Hair follicle dermal papilla cell (primary cell): ENCODE results near the gene ZNF624. TPM values are rescaled to one million over a fixed set of nuclear protein-coding genes. Genes with fewer than 3 reads are reported as not detected.

Experiments
- small RNA-seq: library from RNA; depleted of rRNA; stranded (forward); fragments of <200 nt; gene quantifications from one replicate; pipeline ENCODE3, GENCODE V24; 2012
- total RNA-seq: library from RNA; depleted of rRNA; stranded (reverse); fragments of >200 nt; gene quantifications from 2 replicates; pipeline ENCODE4 v1.2.3, GENCODE V29; 2012

The ZNF624 gene
- 6.8 and 7.3 TPM in 2 replicates for total RNA-seq

DNA sequence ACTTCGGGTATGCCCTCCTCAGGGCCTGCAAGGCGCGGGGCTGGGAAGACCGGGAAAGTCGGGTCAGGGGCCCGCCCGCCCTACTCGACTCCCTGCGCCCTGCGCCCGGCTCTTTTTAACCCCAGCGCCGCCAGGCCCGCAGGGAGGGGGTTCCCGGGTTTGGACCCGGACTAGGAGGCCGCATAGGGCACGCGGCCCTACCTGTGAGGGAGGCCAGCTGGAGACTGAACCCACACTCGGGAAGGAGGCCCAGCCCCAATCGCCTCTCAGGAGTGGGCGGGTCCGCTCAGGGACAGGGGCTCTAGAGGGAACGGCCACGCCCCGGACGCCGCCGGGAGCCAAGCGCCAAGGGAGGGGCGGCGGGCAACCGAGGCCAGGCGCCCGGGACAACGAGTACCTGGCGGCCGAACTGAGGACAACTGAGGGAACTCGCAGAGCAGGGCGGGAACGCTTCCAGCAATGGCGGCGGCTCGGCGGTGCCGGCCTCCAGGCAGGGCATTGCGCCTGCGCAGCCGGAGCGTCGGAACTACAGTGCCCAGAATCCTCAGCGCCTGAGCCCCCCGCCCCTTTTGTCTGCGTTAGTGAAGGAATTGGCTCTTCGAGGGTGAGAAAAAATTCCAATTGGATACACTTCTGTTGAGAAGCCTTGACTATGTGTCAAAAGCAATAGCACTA lies at the start of gene ZNF624:
Gene ZNF624, minus strand, starts transcription at position 484 of the 675 bp plus-strand sequence.

DNA sequence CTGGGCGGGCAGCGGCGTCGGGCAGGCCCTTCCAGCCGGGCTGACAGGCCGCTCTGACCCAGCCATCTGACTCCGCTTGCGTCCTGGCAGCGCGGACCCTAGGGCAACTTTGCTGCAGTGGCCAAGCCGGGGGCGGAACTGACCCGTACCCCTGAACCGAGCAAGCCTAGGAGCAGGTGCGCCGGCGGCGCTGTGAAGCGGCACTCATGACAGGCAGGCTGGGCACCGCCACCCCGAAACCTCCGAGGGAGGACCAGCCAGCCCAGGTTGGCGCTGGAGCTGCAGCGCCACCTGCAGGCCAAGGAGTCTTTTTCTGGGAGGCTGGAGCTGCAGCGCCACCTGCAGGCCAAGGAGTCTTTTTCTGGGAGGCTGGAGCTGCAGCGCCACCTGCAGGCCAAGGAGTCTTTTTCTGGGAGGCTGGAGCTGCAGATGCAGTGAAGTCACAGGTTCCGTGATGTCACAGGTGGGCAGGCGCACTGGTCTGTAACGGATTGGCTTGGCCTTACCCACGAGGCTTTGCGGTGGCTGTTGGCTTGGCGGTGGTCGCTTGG lies 36.2 kb upstream of the ZNF624 start, which contains the start of gene CCDC144A:
Gene CCDC144A, plus strand, starts transcription at position 511 of the 551 bp plus-strand sequence. CDS start 160 bp downstream, outside the sequence.

Small RNA genes within 50 kb of the gene (small RNA-seq; reads per million reads assigned to genes)
- not detected for gene RNU6-405P

Other genes with a start within 250 kb of the ZNF624 start
- 63.8 and 64.4 TPM in 2 replicates for gene TRPV2, start 238.3 kb downstream of the ZNF624 start, total RNA-seq
- 0.12 and 0.32 TPM in 2 replicates for gene LRRC75A, start 161.7 kb downstream of the ZNF624 start, total RNA-seq
- gene ZNF287, start 84.6 kb downstream of the ZNF624 start, total RNA-seq, result 10.7 and 13.4 TPM in 2 replicates
- gene CCDC144A, start 36.4 kb upstream of the ZNF624 start, total RNA-seq, result 1.8 and 4.4 TPM in 2 replicates